Smooth muscle cell (in vitro differentiated cells): Measurements from ENCODE around the gene OPRD1. TPM values are rescaled to one million over a fixed set of nuclear protein-coding genes. Genes with fewer than 3 reads are reported as not detected.

Source experiments
- DNase-seq: peaks from one replicate; lab custom pipeline; 2025; ENCODE audit not compliant: unreplicated experiment; lab: John Stamatoyannopoulos, UW
- H2AFZ ChIP-seq: fragments of 200-600 bp; sonication (generic); 2 replicates; pipeline ENCODE4 v1.6.0; 2016; ENCODE audit warnings: antibody characterized with exemption, low read depth, mild to moderate bottlenecking
- H3F3A ChIP-seq: fragments of 200-600 bp; sonication (generic); 2 replicates; pipeline ENCODE4 v1.6.0; 2017; ENCODE audit warnings: antibody characterized with exemption, low read depth
- H3K27ac ChIP-seq: fragments of 200-600 bp; sonication (generic); 2 replicates; pipeline ENCODE4 v1.5.1; 2016; ENCODE audit warnings: low read depth, mild to moderate bottlenecking
- H3K27me3 ChIP-seq: fragments of 200-600 bp; sonication (generic); 2 replicates; pipeline ENCODE4 v1.6.1; 2016; ENCODE audit warnings: low read depth, mild to moderate bottlenecking
- H3K36me3 ChIP-seq: fragments of 200-600 bp; sonication (generic); 2 replicates; pipeline ENCODE4 v1.5.1; 2016; ENCODE audit warnings: low read depth
- H3K4me1 ChIP-seq: fragments of 200-600 bp; sonication (generic); 2 replicates; pipeline ENCODE4 v1.5.1; 2016; ENCODE audit warnings: low read depth
- H3K4me2 ChIP-seq: fragments of 200-600 bp; sonication (generic); 2 replicates; pipeline ENCODE4 v1.6.0; 2016; ENCODE audit warnings: mild to moderate bottlenecking
- H3K4me3 ChIP-seq: fragments of 200-600 bp; sonication (generic); 2 replicates; pipeline ENCODE4 v1.5.1; 2016; ENCODE audit warnings: mild to moderate bottlenecking
- H3K79me2 ChIP-seq: fragments of 200-600 bp; sonication (generic); 2 replicates; pipeline ENCODE4 v1.6.0; 2016; ENCODE audit warnings: low read depth, mild to moderate bottlenecking
- H3K9ac ChIP-seq: fragments of 200-600 bp; sonication (generic); 2 replicates; pipeline ENCODE4 v1.6.0; 2016; ENCODE audit warnings: low read depth
- H3K9me3 ChIP-seq: fragments of 200-600 bp; sonication (generic); replicated peaks from 2 replicates; pipeline ENCODE4 v1.5.1; 2016; ENCODE audit warnings: low read depth
- H4K20me1 ChIP-seq: fragments of 200-600 bp; sonication (generic); 2 replicates; pipeline ENCODE4 v1.6.0; 2016; ENCODE audit warnings: low read depth
- CTCF ChIP-seq: fragments of 200-600 bp; sonication (generic); IDR thresholded peaks from 2 replicates; pipeline ENCODE4 v1.5.1; 2017; ENCODE audit warnings: borderline replicate concordance, mild to moderate bottlenecking, antibody characterized with exemption; ENCODE audit not compliant: insufficient read depth, poor library complexity, severe bottlenecking
- WGBS: methylation state at CpG from one replicate; pipeline ENCODE4 v1.1.7; 2016; ENCODE audit warnings: low lambda C conversion rate; 5-methylcytosine and 5-hydroxymethylcytosine counted together
- polyA plus RNA-seq: library from polyadenylated mRNA; unstranded; fragments of >200 nt; fragmentation: Nextera tagmentation; extraction: Ambion mirVana; gene quantifications from 2 replicates; pipeline ENCODE4 v1.2.1, GENCODE V29; 2016
- total RNA-seq: library from RNA; depleted of rRNA; stranded (reverse); fragments of >200 nt; gene quantifications from 2 replicates; pipeline ENCODE4 v1.2.3, GENCODE V29; 2014

Gene OPRD1
- total and polyA plus RNA-seq, 2 experiments from 2014 or later, result 0.90 to 1.5 TPM

- no peaks in the 10 kb centered on the region for H3K27me3 ChIP-seq
- no peak for TF ChIP-seq CTCF
- no peak overlapping the region for H3K4me3 ChIP-seq
- H3K4me1 ChIP-seq, result no peaks in the 10 kb centered on the region
- H3K36me3 ChIP-seq, result no peaks in the 10 kb centered on the region
- 94% methylated on average over 6 of the region's 6 CpGs for WGBS
- H3K79me2 ChIP-seq, result no peaks in the 10 kb centered on the region
- DNase-seq, result no peak
- H3K27ac ChIP-seq, result no peak overlapping the region
- H3K9me3 ChIP-seq, result no peaks in the 10 kb centered on the region
- no peak overlapping the region for H3K4me2 ChIP-seq
- H3F3A ChIP-seq, result no peaks in the 10 kb centered on the region
- no peak overlapping the region for H3K9ac ChIP-seq
- H4K20me1 ChIP-seq, result no peaks in the 10 kb centered on the region
- H2AFZ ChIP-seq, result no peak overlapping the region
These were observed 32.1 kb upstream of the OPRD1 start for GRCh38 chr1:28779751-28780408.

GRCh38 chr1:28781305-28781704 is 30.7 kb upstream of the OPRD1 start:
- no peaks in the 10 kb centered on the region for H3F3A ChIP-seq
- H3K27me3 ChIP-seq, result no peaks in the 10 kb centered on the region
- WGBS, result 73% methylated on average over 11 of the region's 11 CpGs
- TF ChIP-seq CTCF, result no peak
- H3K4me2 ChIP-seq, result no peak overlapping the region
- H3K4me3 ChIP-seq, result no peak overlapping the region
- no peak overlapping the region for H3K27ac ChIP-seq
- no peaks in the 10 kb centered on the region for H3K36me3 ChIP-seq
- H3K79me2 ChIP-seq, result no peaks in the 10 kb centered on the region
- no peaks in the 10 kb centered on the region for H3K9me3 ChIP-seq
- no peak overlapping the region for H2AFZ ChIP-seq
- H3K9ac ChIP-seq, result no peak overlapping the region
- no peaks in the 10 kb centered on the region for H3K4me1 ChIP-seq
- no peaks in the 10 kb centered on the region for H4K20me1 ChIP-seq
- no peak for DNase-seq

GRCh38 chr1:28782011-28782410 is 30.0 kb upstream of the OPRD1 start:
- H3K4me2 ChIP-seq, result no peak overlapping the region
- H3F3A ChIP-seq, result no peaks in the 10 kb centered on the region
- TF ChIP-seq CTCF, result no peak
- no peaks in the 10 kb centered on the region for H3K36me3 ChIP-seq
- H3K9ac ChIP-seq, result no peak overlapping the region
- H2AFZ ChIP-seq, result no peak overlapping the region
- no peaks in the 10 kb centered on the region for H4K20me1 ChIP-seq
- no peak for DNase-seq
- H3K4me1 ChIP-seq, result no peaks in the 10 kb centered on the region
- H3K79me2 ChIP-seq, result no peaks in the 10 kb centered on the region
- H3K9me3 ChIP-seq, result no peaks in the 10 kb centered on the region
- no peak overlapping the region for H3K4me3 ChIP-seq
- no peaks in the 10 kb centered on the region for H3K27me3 ChIP-seq
- WGBS, result 46% methylated on average over 3 of the region's 3 CpGs
- H3K27ac ChIP-seq, result no peak overlapping the region

DNA sequence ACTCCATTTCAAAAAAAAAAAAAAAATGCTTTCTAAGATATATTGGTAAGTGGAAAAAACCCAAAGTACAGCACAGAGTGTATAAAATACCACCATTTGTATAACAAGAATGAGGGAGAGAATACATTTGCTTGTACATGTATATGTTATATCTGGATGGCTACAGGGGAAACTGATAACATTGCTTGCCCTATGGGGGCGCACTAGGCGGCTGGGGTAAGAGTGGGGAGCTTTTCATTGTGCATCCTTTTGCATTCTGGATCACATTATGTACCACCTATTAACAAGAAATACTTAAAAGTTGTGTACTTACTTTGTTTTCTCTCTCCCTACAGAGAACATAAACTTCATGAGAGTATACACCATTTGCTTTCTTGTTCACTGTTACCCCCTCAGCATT is 28.6 kb upstream of the OPRD1 start:
- no peak overlapping the region for H3K4me2 ChIP-seq
- no peak overlapping the region for H2AFZ ChIP-seq
- no peaks in the 10 kb centered on the region for H3K36me3 ChIP-seq
- H3K27me3 ChIP-seq, result no peaks in the 10 kb centered on the region
- H3K9me3 ChIP-seq, result no peaks in the 10 kb centered on the region
- H3K4me1 ChIP-seq, result no peaks in the 10 kb centered on the region
- TF ChIP-seq CTCF, result no peak
- DNase-seq, result no peak
- no peaks in the 10 kb centered on the region for H3F3A ChIP-seq
- H3K4me3 ChIP-seq, result no peak overlapping the region
- H3K27ac ChIP-seq, result no peak overlapping the region
- no peak overlapping the region for H3K9ac ChIP-seq
- no peaks in the 10 kb centered on the region for H3K79me2 ChIP-seq
- no peaks in the 10 kb centered on the region for H4K20me1 ChIP-seq
- 86% methylated on average over 2 of the region's 2 CpGs for WGBS
